Prostate gland (tissue), 2 donors: ENCODE measurements around the gene ZSCAN5C.

Source experiments
- POLR2A ChIP-seq: fragments of 450-650 bp; IDR thresholded peaks from one replicate; pipeline ENCODE4 v1.6.1; 2016; ENCODE audit warnings: antibody characterized with exemption, mild to moderate bottlenecking
- TF ChIP-seq, protein P1 (sequence below), 4 experiments: fragments of 200-600 bp in 2 of 4; fragments of 450-650 bp in 2 of 4; sonication (generic) in 2 of 4; IDR thresholded peaks; 1 replicate in 3 of 4; 2 replicates in 1 of 4; pipeline ENCODE4 v1.5.1; 2016 to 2019; ENCODE audit warnings: antibody characterized with exemption in 4 of 4, mild to moderate bottlenecking in 2 of 4, moderate library complexity in 2 of 4

DNA sequence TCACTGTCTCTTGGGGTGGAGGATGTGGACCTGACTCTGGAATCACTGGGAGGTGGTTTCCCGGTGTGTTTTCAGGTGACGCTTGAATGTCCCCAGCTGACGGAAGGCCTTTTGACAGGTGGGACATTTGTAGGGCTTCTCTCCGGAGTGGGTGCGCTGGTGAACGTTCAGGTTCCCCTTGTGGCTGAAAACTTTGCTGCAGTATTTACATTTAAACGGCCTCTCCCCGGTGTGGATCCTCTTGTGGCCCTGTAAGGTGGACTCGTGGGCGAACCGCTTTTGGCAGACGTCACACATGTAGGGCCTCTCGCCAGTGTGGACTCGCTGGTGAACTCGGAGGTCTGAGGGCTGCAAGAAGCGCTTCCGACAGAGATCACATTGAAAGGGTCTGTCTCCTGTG lies 12.3 kb upstream of the ZSCAN5C start:
- TF ChIP-seq, protein P1, sequence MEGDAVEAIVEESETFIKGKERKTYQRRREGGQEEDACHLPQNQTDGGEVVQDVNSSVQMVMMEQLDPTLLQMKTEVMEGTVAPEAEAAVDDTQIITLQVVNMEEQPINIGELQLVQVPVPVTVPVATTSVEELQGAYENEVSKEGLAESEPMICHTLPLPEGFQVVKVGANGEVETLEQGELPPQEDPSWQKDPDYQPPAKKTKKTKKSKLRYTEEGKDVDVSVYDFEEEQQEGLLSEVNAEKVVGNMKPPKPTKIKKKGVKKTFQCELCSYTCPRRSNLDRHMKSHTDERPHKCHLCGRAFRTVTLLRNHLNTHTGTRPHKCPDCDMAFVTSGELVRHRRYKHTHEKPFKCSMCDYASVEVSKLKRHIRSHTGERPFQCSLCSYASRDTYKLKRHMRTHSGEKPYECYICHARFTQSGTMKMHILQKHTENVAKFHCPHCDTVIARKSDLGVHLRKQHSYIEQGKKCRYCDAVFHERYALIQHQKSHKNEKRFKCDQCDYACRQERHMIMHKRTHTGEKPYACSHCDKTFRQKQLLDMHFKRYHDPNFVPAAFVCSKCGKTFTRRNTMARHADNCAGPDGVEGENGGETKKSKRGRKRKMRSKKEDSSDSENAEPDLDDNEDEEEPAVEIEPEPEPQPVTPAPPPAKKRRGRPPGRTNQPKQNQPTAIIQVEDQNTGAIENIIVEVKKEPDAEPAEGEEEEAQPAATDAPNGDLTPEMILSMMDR (IDR thresholded peaks at IDR 0.05), result no peak
- no peak for TF ChIP-seq POLR2A
